Panc1 (cell line): ENCODE data around the gene IL1R1. TPM values are rescaled to one million over a fixed set of nuclear protein-coding genes. Genes with fewer than 3 reads are reported as not detected.

ENCODE experiments used
- ATAC-seq: fragments of 200-7000 bp; cut with Tn5 transposase; 2 replicates; pipeline ENCODE4 v1.9.1; 2020; ENCODE audit warnings: mild to moderate bottlenecking, moderate library complexity
- Bru-seq: library from RNA; stranded (reverse); fragments of 400-500 nt; gene quantifications from one replicate; lab custom pipeline; 2021; lab: Mats Ljungman, UMichigan
- BruChase-seq, 2 experiments: library from RNA; stranded (reverse); fragments of 400-500 nt; gene quantifications; one replicate each; lab custom pipeline; 2021; lab: Mats Ljungman, UMichigan
- BruUV-seq: library from RNA; stranded (reverse); fragments of 400-500 nt; replicated peaks from 2 replicates; lab custom pipeline; 2021; lab: Mats Ljungman, UMichigan
- CTCF ChIA-PET: fragments of 300-600 bp; sonication (Branson Sonifier 250); formaldehyde crosslinking; loops from one replicate; lab custom pipeline; 2022; ENCODE audit warnings: antibody characterized with exemption; lab: Charles Lee
- POLR2A ChIA-PET: fragments of 300-600 bp; sonication (Branson Sonifier 250); formaldehyde crosslinking; loops from one replicate; lab custom pipeline; 2022; ENCODE audit warnings: antibody characterized with exemption; lab: Charles Lee
- DNase-seq: peaks from one replicate; pipeline ENCODE4 v3.0.0-alpha.2; 2010; ENCODE audit warnings: low read depth, low spot score
- H3K27ac ChIP-seq: 2 replicates; pipeline ENCODE4 v1.5.1; 2011; ENCODE audit warnings: mild to moderate bottlenecking, low read length, inconsistent platforms
- H3K27me3 ChIP-seq: fragments of 200-500 bp; sonication (Bioruptor generic); 2 replicates; pipeline ENCODE4 v1.6.0; 2014; ENCODE audit warnings: low read length, inconsistent platforms; ENCODE audit not compliant: control insufficient read depth, insufficient read depth
- H3K36me3 ChIP-seq: fragments of 200-500 bp; sonication (Bioruptor generic); 2 replicates; pipeline ENCODE4 v1.5.1; 2014; ENCODE audit warnings: inconsistent platforms, mild to moderate bottlenecking, low read length, moderate library complexity; ENCODE audit not compliant: control insufficient read depth, insufficient read depth
- H3K4me1 ChIP-seq: 2 replicates; pipeline ENCODE4 v1.5.1; 2011; ENCODE audit warnings: inconsistent platforms, mild to moderate bottlenecking, low read length, moderate library complexity; ENCODE audit not compliant: control insufficient read depth, insufficient read depth
- H3K4me3 ChIP-seq, 2 experiments: 2 replicates each; pipeline ENCODE4 v1.5.1; 2011 to 2012; ENCODE audit warnings: low read depth in 2 of 2, low read length in 2 of 2, mild to moderate bottlenecking in 2 of 2, inconsistent platforms in 1 of 2, moderate library complexity in 1 of 2
- H3K9me3 ChIP-seq: fragments of 200-500 bp; sonication (Bioruptor generic); 2 replicates; pipeline ENCODE4 v1.5.1; 2014; ENCODE audit warnings: low read depth, mild to moderate bottlenecking, inconsistent platforms, low read length, moderate library complexity; ENCODE audit not compliant: control insufficient read depth, insufficient read depth
- CTCF ChIP-seq: fragments of 450-650 bp; IDR thresholded peaks from 2 replicates; pipeline ENCODE4 v1.5.1; 2017; ENCODE audit warnings: mild to moderate bottlenecking
- POLR2AphosphoS5 ChIP-seq: IDR thresholded peaks from 2 replicates; pipeline ENCODE4 v1.6.1; 2012; ENCODE audit warnings: mild to moderate bottlenecking, low read depth, low read length, moderate library complexity
- REST ChIP-seq, 2 experiments: IDR thresholded peaks; 2 replicates each; pipeline ENCODE4 v1.6.1; 2011 to 2012; ENCODE audit warnings: low read depth in 2 of 2, control low read depth in 1 of 2, low read length in 1 of 2, mild to moderate bottlenecking in 1 of 2, moderate library complexity in 1 of 2; ENCODE audit not compliant: insufficient read depth in 1 of 2
- SIN3A ChIP-seq: IDR thresholded peaks from 2 replicates; pipeline ENCODE4 v1.6.1; 2012; ENCODE audit warnings: low read depth, mild to moderate bottlenecking, low read length, moderate library complexity, borderline replicate concordance; ENCODE audit not compliant: insufficient read depth
- TCF7L2 ChIP-seq: IDR thresholded peaks from 2 replicates; pipeline ENCODE4 v1.6.1; 2011; ENCODE audit warnings: mild to moderate bottlenecking, low read depth, low read length, inconsistent platforms
- in situ Hi-C: cut with HindIII; loops from 2 replicates; pipeline ENCODE4 v1.10.0; 2016; ENCODE audit warnings: low sequenced_read_pairs, low pct_unique_long_range_greater_than_20kb
- intact Hi-C: fragments of 100-400 bp; cut with micrococcal nuclease; formaldehyde crosslinking; loops from one replicate; pipeline ENCODE4 v1.10.0; 2022; ENCODE audit not compliant: unreplicated experiment
- long read RNA-seq: library from polyadenylated mRNA; unstranded; transcript quantifications from one replicate; pipeline ENCODE4 v2.0.0, GENCODE V29; 2021; ENCODE audit not compliant: unreplicated experiment
- polyA plus RNA-seq: library from polyadenylated mRNA; unstranded; fragments of >200 nt; gene quantifications from one replicate; pipeline ENCODE4 v1.2.1, GENCODE V29; 2012; ENCODE audit warnings: missing spikeins; ENCODE audit not compliant: insufficient read length
- total RNA-seq: library from RNA; stranded (reverse); gene quantifications from one replicate; pipeline ENCODE4 v1.2.1, GENCODE V29; 2021; ENCODE audit not compliant: unreplicated experiment

The IL1R1 gene
- total RNA-seq (7.1 TPM), Bru-seq, nascent RNA (percentile 36 among the genes with signal in this experiment), BruChase-seq, experiment 1, labeled RNA remaining after a 2-hour chase (percentile 38 among the genes with signal in this experiment), BruChase-seq, experiment 2, labeled RNA remaining after a 6-hour chase (percentile 46 among the genes with signal in this experiment)
- 2.5 TPM for polyA plus RNA-seq
- long read RNA-seq, full-length matches to known transcripts = 2 of 8 reads
- long read RNA-seq, partial matches to known transcripts = 3 of 8 reads
- long read RNA-seq, other reads (novel, unspliced or antisense) = 3 of 8 reads

- DNase-seq = no peak
- no peaks in the 10 kb centered on the region for H3K36me3 ChIP-seq
- H3K4me3 ChIP-seq = peak within 1 kb of the TSS; percentile 56 to 78
- TF ChIP-seq CTCF (no peak; the same call in 1 of the 2 replicates), REST (IDR thresholded peaks at IDR 0.05; ENCODE audit: insufficient read depth in 1 of 2, low read depth in 2 of 2, low read length in 1 of 2) (no peak), TCF7L2 (no peak), SIN3A (no peak), POLR2AphosphoS5 (no peak)
- intact Hi-C loops (no loop called here), in situ Hi-C loops (no loop called here)
- no peaks in the 10 kb centered on the region; the same call in 1 of the 2 replicates for H3K27me3 ChIP-seq
- CTCF ChIA-PET = interaction anchor here (0.7 kb wide), 1 partner anchor 14 kb away, joined by 4 read pairs; no protein-coding TSS in a partner anchor
- H3K4me1 ChIP-seq = peaks cover 3% of the 10 kb centered on the region; the same call in 1 of the 2 replicates
- peak; percentile 98 for ATAC-seq
- no TSS peak for BruUV-seq
- POLR2A ChIA-PET = no interaction called here
- H3K9me3 ChIP-seq = peaks cover 17% of the 10 kb centered on the region; the same call in 1 of the 2 replicates
- H3K27ac ChIP-seq = peak within 1 kb of the TSS; percentile 54
Measured at GRCh38 chr2:102141970-102142828, at the start of gene IL1R1. Gene IL1R1, plus strand, starts transcription at chr2:102142746. Its CDS starts 14,979 bp downstream, at chr2:102157725.

- ATAC-seq = no peak
- Histone ChIP-seq H3K9me3 (no peaks in the 10 kb centered on the region), H3K27me3 (no peaks in the 10 kb centered on the region), H3K27ac (no peak overlapping the region), H3K4me3 (no peak overlapping the region), H3K36me3 (no peaks in the 10 kb centered on the region), H3K4me1 (no peaks in the 10 kb centered on the region)
- TF ChIP-seq POLR2AphosphoS5 (no peak), TCF7L2 (no peak), SIN3A (no peak), CTCF (no peak), REST (IDR thresholded peaks at IDR 0.05; ENCODE audit: insufficient read depth in 1 of 2, low read depth in 2 of 2, low read length in 1 of 2) (no peak)
- DNase-seq = no peak
- POLR2A ChIA-PET = no interaction called here
- intact Hi-C loops = no loop called here
- BruUV-seq = no TSS peak
- in situ Hi-C loops = no loop called here
- CTCF ChIA-PET = no interaction called here
Measured at GRCh38 chr2:102093662-102094061, 48.9 kb upstream of the IL1R1 start.
